ENCODE results near the gene SLC26A9.

The SLC26A9 gene, protein sequence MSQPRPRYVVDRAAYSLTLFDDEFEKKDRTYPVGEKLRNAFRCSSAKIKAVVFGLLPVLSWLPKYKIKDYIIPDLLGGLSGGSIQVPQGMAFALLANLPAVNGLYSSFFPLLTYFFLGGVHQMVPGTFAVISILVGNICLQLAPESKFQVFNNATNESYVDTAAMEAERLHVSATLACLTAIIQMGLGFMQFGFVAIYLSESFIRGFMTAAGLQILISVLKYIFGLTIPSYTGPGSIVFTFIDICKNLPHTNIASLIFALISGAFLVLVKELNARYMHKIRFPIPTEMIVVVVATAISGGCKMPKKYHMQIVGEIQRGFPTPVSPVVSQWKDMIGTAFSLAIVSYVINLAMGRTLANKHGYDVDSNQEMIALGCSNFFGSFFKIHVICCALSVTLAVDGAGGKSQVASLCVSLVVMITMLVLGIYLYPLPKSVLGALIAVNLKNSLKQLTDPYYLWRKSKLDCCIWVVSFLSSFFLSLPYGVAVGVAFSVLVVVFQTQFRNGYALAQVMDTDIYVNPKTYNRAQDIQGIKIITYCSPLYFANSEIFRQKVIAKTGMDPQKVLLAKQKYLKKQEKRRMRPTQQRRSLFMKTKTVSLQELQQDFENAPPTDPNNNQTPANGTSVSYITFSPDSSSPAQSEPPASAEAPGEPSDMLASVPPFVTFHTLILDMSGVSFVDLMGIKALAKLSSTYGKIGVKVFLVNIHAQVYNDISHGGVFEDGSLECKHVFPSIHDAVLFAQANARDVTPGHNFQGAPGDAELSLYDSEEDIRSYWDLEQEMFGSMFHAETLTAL

DNA sequence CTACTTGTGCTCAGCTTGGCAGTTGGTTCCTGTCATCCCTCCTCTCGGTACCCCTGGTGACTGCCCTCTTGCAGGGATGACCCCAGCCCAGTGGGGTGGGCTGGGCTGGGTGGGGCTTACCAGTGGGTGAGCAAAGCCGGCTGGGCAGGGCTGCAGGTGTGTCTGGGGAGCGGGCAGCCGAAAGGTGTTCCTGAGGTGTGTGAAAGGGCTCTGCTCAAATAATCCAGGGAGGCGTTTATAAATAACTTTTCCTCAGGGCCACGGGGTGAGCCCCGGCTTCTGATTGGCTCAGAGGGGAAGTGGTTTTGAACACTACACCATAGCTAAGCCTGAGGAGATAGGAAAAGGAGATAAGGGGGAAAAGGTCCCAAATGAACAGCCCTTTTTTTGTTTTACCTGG is at the start of gene SLC26A9:
Gene SLC26A9 (minus strand): TSS at position 212 of the 400 bp plus-strand sequence. CDS start 7,636 bp downstream, outside the sequence.
- DNase-seq (ENCODE audit: low read depth): no peak

- DNase-seq (ENCODE audit: low read depth): no peak
Observed at GRCh38 chr1:205992218-205992882, 49.1 kb upstream of the SLC26A9 start.

GRCh38 chr1:205991237-205991636 is 48.0 kb upstream of the SLC26A9 start:
- DNase-seq (ENCODE audit: low read depth): peak; percentile 47

GRCh38 chr1:205990226-205990625 is 47.0 kb upstream of the SLC26A9 start:
- DNase-seq (ENCODE audit: low read depth): no peak

DNA sequence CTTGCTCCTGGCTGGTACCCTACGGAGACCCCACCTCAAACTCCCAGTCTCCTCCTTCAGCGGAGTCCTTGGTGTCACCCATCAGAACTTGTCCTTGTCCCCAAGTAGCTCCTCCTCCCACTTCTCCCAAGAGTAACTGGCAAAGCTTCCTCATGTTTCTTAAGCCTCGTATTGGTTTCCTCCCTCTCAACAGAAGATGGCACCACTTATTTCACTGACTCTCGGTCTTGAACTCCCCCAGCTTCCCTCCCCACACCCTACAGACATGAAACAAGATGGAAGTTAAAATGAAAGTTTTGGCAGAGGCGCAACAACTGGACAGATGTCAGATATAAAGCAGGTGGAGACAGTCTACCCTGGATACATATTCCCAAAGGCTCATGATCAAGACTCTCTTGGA is 46.5 kb upstream of the SLC26A9 start:
- DNase-seq (ENCODE audit: low read depth): no peak

GRCh38 chr1:205988585-205988995 is 45.3 kb upstream of the SLC26A9 start:
- no peak for DNase-seq (ENCODE audit: low read depth)

DNA sequence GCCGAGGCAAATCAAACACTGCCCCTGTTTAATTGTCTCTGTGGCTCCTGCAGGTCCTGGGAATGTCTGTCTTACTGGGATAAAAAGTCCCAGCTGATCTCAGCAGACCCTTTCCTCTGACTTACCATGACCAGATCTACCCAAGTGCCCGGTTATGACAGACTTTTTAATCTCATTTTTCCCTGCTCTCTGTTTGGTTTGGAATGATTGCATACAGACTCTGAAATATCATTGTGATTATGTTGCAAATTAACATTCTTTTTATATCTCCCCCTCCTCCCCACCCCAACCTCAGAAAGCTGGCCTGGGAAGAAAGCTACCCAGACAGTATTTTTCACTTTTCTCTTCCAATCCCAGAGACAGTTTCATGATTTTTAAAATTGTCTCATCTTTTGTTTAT is 43.6 kb upstream of the SLC26A9 start:
- DNase-seq (ENCODE audit: low read depth): no peak

- DNase-seq (ENCODE audit: low read depth): no peak
Observed at GRCh38 chr1:205986292-205986691, 43.0 kb upstream of the SLC26A9 start.

GRCh38 chr1:205985330-205986005 is 42.2 kb upstream of the SLC26A9 start:
- no peak for DNase-seq (ENCODE audit: low read depth)

GRCh38 chr1:205983925-205984725 is 40.9 kb upstream of the SLC26A9 start:
- DNase-seq (ENCODE audit: low read depth): peak; percentile 74

- no peak for DNase-seq (ENCODE audit: low read depth)
Observed at GRCh38 chr1:205981257-205981656, 38.0 kb upstream of the SLC26A9 start.

DNA sequence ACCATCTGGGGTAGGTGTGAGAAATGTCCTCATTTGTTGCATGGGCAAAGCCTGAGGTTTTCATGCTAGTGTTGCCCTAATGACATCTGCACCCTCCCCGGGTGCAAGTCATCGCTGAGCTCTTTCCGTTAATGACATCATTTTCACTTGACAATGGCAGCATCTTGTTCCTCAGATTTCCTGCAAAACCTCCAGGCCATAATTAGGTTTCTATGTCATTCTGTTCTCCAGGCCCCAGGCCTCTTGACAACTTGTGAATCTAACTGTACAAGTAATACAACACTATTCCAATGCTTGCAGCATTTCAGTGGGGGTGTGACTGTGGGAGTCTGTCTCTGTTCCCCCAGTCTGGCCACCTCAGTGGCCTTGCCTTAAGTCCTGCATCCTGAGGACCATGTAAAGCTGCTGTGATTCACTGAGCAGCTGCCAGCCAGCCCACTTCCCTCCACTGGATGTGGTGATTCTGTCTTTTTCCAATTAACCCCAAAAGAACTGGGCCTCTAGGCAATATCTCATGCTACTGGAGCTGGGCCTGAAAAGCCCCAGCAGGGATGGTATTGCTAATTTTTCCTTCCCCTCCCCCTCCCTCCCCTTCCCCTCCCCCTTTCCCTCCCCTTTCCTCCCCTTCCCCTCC is 37.1 kb upstream of the SLC26A9 start:
- DNase-seq (ENCODE audit: low read depth): no peak

DNA sequence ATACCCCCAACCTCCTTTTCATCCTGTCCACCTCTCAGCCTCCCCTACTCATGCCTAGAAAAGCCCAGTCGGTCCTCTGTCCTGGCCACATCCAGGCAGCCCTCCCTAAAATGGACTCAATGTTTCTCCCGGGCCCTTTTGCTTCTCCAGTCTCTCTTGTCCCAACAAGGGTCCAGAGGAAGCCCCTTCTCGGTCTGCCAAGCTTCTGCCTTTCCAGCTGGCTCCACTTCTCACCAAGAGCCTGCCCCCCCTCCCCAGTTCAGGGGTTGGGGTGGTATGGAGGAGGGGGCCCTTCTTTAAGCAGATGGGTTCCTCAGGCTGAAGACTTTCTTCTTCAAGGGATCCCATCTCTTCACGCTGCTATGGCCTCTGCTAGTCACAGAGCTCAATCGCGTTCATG is 36.0 kb upstream of the SLC26A9 start:
- DNase-seq (ENCODE audit: low read depth): no peak

DNA sequence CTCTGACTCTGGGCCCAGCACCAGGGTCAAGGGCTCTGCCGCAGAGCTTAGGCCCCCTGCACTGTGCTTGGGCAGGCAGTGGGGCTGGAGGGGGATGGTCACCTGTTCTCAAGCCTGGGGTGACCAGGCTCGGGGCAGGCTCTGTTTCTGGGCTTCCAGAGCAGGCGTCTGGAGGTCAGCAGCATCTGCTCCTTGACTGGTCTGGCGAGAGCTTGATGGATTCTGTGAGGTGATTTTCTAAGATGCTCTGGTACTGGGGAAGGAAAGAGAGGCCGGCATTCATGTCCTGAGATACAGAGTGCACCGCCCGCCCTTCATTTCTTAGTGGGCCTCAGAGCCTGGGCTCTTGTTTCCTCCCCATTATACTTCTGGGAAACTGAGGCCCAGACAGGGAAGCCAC is 35.4 kb upstream of the SLC26A9 start:
- no peak for DNase-seq (ENCODE audit: low read depth)

DNA sequence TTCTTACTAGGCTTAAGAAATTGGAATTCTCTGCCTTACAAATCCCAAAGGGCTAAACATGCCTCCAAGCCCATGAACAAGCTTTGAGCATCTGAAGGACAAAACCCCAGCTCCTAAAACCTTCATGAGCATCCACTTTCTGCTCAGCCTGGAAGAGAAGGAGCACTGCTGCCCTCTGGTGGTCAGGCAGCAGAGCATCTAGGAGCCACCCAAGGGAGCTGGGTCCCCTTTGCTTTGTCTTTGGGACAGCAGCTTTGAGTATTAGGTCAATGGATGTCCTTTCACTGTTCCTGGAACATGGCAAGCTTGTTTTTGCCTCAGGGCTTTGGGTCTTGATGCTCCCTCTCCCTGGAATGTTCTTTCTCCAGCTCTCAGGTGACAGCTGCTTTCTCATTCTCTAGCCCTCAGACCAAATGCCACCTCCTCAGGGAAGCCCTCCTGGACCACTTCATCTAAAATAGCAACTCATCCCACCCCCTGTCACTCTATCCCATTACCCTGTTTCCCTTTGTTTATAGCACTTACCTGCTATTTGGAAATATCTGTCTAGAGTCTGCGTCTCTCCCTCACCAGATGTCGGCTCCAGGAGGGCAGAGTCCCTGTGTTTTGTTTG is 34.3 kb upstream of the SLC26A9 start:
- peak; percentile 85 for DNase-seq (ENCODE audit: low read depth)

GRCh38 chr1:205976708-205977401 is 33.6 kb upstream of the SLC26A9 start:
- peak; percentile 82 for DNase-seq (ENCODE audit: low read depth)

DNA sequence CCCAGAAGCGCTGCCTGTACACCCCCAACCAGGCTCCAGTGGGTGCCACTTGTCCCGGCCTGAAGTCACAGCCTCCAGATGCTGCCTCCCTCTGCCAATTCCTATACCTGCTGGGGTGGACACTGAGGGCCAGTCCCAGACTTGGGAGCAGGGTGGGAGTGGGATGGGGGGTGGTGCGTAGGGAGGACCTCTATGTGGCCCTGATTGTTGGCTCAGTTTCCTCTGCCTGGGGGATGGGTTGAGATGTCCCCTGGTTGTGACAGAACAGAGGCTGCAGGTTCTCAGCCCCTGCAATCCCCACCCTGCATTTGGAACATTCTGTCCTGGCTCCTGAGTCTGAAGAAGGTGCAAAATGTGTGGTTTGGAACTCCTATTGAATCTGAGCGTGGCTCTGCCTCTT is 32.8 kb upstream of the SLC26A9 start:
- no peak for DNase-seq (ENCODE audit: low read depth)

DNA sequence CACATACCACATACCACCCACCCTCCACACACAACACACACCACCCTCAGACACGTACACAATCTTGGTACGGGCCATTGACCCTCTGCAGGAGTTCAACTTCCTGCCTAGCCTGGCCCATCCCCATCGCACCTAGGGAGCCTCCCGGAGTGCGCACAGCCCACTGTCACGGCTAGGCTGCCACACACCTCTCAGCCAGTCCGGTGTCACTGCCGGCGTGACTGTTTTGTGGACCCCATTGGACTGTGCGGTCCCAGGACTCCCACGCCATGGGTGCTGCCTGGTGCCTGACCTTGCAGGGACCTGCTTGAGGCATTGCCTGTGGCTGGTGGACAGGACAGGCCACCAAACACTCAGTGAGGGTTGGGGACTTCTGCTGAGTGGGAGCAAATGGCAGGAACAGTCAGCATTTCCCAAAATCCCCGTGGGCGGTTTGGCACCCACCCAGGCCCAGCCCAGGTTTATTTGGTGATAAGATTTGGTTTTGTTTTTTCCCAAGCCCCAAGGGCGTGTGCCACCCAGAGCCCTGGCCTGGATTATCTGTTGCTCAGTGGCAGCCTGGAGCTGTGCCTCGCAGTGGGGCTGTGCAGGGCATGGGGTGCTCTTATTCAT is 32.2 kb upstream of the SLC26A9 start:
- no peak for DNase-seq (ENCODE audit: low read depth)

GRCh38 chr1:205974712-205975111 is 31.5 kb upstream of the SLC26A9 start:
- DNase-seq (ENCODE audit: low read depth): no peak

Measured in ELR (cell line).